SKM-1 (cell line): Measurements from ENCODE around the gene PANK1.

Experiments
- DNase-seq: peaks from one replicate; lab custom pipeline; 2025; ENCODE audit not compliant: unreplicated experiment; lab: John Stamatoyannopoulos, UW

PANK1 gene

GRCh38 chr10:89644967-89645741 is at the start of gene PANK1:
Gene PANK1, minus strand, starts transcription at chr10:89645242. Its CDS starts 351 bp downstream, at chr10:89644891.
- DNase-seq, result peak; percentile 62

GRCh38 chr10:89693176-89693575 is 48.1 kb upstream of the PANK1 start:
- DNase-seq, result no peak

GRCh38 chr10:89692416-89692815 is 47.4 kb upstream of the PANK1 start:
- no peak for DNase-seq

- no peak for DNase-seq
Observed at GRCh38 chr10:89690027-89690426, 45.0 kb upstream of the PANK1 start.

GRCh38 chr10:89685936-89686335 is 40.9 kb upstream of the PANK1 start:
- DNase-seq, result no peak

GRCh38 chr10:89684604-89685003 is 39.6 kb upstream of the PANK1 start:
- DNase-seq, result no peak

- no peak for DNase-seq
Observed at GRCh38 chr10:89683883-89684282, 38.8 kb upstream of the PANK1 start.

GRCh38 chr10:89679986-89680385 is 34.9 kb upstream of the PANK1 start:
- DNase-seq, result no peak

- no peak for DNase-seq
Observed at GRCh38 chr10:89677341-89677740, 32.3 kb upstream of the PANK1 start.

- DNase-seq, result no peak
Observed at GRCh38 chr10:89670926-89671325, 25.9 kb upstream of the PANK1 start.

- no peak for DNase-seq
Observed at GRCh38 chr10:89669985-89670384, 24.9 kb upstream of the PANK1 start.

- DNase-seq, result no peak
Observed at GRCh38 chr10:89668386-89669071, 23.5 kb upstream of the PANK1 start.

GRCh38 chr10:89666138-89666537 is 21.1 kb upstream of the PANK1 start:
- no peak for DNase-seq

- no peak for DNase-seq
Observed at GRCh38 chr10:89665302-89665701, 20.3 kb upstream of the PANK1 start.

GRCh38 chr10:89664203-89664602 is 19.2 kb upstream of the PANK1 start:
- DNase-seq, result no peak

GRCh38 chr10:89663144-89663543 is 18.1 kb upstream of the PANK1 start:
- DNase-seq, result no peak

GRCh38 chr10:89662596-89662995 is 17.6 kb upstream of the PANK1 start:
- DNase-seq, result no peak

- no peak for DNase-seq
Observed at GRCh38 chr10:89659143-89660131, 14.4 kb upstream of the PANK1 start.

- DNase-seq, result no peak
Observed at GRCh38 chr10:89657302-89657701, 12.3 kb upstream of the PANK1 start.

- DNase-seq, result no peak
Observed at GRCh38 chr10:89655722-89656121, 10.7 kb upstream of the PANK1 start.

GRCh38 chr10:89653410-89653869 is 8.4 kb upstream of the PANK1 start:
- no peak for DNase-seq
